ENCODE measurements around the gene RHCG.

GRCh38 chr15:89513284-89513683, 16.9 kb upstream of the RHCG start:
- TF ChIP-seq, protein P1, sequence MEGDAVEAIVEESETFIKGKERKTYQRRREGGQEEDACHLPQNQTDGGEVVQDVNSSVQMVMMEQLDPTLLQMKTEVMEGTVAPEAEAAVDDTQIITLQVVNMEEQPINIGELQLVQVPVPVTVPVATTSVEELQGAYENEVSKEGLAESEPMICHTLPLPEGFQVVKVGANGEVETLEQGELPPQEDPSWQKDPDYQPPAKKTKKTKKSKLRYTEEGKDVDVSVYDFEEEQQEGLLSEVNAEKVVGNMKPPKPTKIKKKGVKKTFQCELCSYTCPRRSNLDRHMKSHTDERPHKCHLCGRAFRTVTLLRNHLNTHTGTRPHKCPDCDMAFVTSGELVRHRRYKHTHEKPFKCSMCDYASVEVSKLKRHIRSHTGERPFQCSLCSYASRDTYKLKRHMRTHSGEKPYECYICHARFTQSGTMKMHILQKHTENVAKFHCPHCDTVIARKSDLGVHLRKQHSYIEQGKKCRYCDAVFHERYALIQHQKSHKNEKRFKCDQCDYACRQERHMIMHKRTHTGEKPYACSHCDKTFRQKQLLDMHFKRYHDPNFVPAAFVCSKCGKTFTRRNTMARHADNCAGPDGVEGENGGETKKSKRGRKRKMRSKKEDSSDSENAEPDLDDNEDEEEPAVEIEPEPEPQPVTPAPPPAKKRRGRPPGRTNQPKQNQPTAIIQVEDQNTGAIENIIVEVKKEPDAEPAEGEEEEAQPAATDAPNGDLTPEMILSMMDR (IDR thresholded peaks at IDR 0.05), result no peak
- no peak for TF ChIP-seq POLR2A (IDR thresholded peaks at IDR 0.05)

Data from Peyer's patch (tissue), 4 donors.